ENCODE data around the gene VASN.

- TF ChIP-seq, protein P1, sequence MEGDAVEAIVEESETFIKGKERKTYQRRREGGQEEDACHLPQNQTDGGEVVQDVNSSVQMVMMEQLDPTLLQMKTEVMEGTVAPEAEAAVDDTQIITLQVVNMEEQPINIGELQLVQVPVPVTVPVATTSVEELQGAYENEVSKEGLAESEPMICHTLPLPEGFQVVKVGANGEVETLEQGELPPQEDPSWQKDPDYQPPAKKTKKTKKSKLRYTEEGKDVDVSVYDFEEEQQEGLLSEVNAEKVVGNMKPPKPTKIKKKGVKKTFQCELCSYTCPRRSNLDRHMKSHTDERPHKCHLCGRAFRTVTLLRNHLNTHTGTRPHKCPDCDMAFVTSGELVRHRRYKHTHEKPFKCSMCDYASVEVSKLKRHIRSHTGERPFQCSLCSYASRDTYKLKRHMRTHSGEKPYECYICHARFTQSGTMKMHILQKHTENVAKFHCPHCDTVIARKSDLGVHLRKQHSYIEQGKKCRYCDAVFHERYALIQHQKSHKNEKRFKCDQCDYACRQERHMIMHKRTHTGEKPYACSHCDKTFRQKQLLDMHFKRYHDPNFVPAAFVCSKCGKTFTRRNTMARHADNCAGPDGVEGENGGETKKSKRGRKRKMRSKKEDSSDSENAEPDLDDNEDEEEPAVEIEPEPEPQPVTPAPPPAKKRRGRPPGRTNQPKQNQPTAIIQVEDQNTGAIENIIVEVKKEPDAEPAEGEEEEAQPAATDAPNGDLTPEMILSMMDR (IDR thresholded peaks at IDR 0.05; ENCODE audit: low read length) = no peak
- TF ChIP-seq EZH2 (optimal IDR thresholded peaks at IDR 0.05; ENCODE audit: low read depth, low read length) = no peak
- TF ChIP-seq EZH2phosphoT487 (IDR thresholded peaks at IDR 0.05; ENCODE audit: low read length) = no peak
Observed at GRCh38 chr16:4378161-4378666, 6.6 kb downstream of the VASN start.
